T-cell (primary cell): ENCODE results near the gene PRKAG2. TPM values are rescaled to one million over a fixed set of nuclear protein-coding genes. Genes with fewer than 3 reads are reported as not detected.
A peak's percentile ranks its signal among the peaks of the same experiment; 100 is the strongest.

ENCODE experiments used
- ATAC-seq, 4 experiments: fragments of 200-7000 bp in 3 of 4; fragments of 150-1000 bp in 1 of 4; cut with Tn5 transposase; replicated peaks in 1 of 4; 1 replicate in 3 of 4; 2 replicates in 1 of 4; pipeline ENCODE4 v1.10.0; 2021; ENCODE audit warnings: moderate library complexity in 3 of 4, mild to moderate bottlenecking in 2 of 4, moderate number of reproducible peaks in 1 of 4
- CTCF ChIA-PET, 2 donors: fragments of 300-600 bp; sonication (Branson Sonifier 250); formaldehyde crosslinking; loops; one replicate each; lab custom pipeline; 2022; ENCODE audit warnings: antibody characterized with exemption in 2 of 2; lab: Charles Lee
- POLR2A ChIA-PET, 2 donors: fragments of 300-600 bp; sonication (Branson Sonifier 250); formaldehyde crosslinking; loops; one replicate each; lab custom pipeline; 2022; ENCODE audit warnings: antibody characterized with exemption in 2 of 2; lab: Charles Lee
- DNase-seq, 35 experiments: peaks; one replicate each; pipeline versions ENCODE4 v3.0.0 to v3.0.0-alpha.2; 2013 to 2023
- H3K27ac ChIP-seq: one replicate; pipeline ENCODE4 v1.5.1; 2013; ENCODE audit warnings: low read length
- H3K27me3 ChIP-seq, 2 experiments: replicated peaks in 1 of 2; 1 replicate in 1 of 2; 2 replicates in 1 of 2; pipeline versions ENCODE4 v1.6.1 to v1.7.0; 2013; ENCODE audit warnings: low read length in 1 of 2, mixed read lengths in 1 of 2; ENCODE audit not compliant: control insufficient read depth in 2 of 2, insufficient read depth in 2 of 2; ENCODE audit errors: extremely low read depth in 1 of 2
- H3K36me3 ChIP-seq, 2 donors: 1 replicate in 1 of 2; 2 replicates in 1 of 2; pipeline versions ENCODE4 v1.6.1 to v1.7.0; 2013; ENCODE audit warnings: low read length in 1 of 2; ENCODE audit not compliant: control insufficient read depth in 2 of 2, insufficient read depth in 1 of 2; ENCODE audit errors: extremely low read depth in 1 of 2
- H3K4me1 ChIP-seq, 2 experiments: 1 replicate in 1 of 2; 2 replicates in 1 of 2; pipeline versions ENCODE4 v1.6.1 to v1.7.0; 2013; ENCODE audit warnings: low read length in 2 of 2, mixed read lengths in 1 of 2; ENCODE audit not compliant: insufficient read depth in 2 of 2, control insufficient read depth in 1 of 2; ENCODE audit errors: extremely low read depth in 1 of 2
- H3K4me3 ChIP-seq, 2 donors: 1 replicate in 1 of 2; 2 replicates in 1 of 2; pipeline versions ENCODE4 v1.5.1 to v1.7.0; 2013; ENCODE audit warnings: mild to moderate bottlenecking in 2 of 2, low read length in 1 of 2, moderate library complexity in 1 of 2; ENCODE audit not compliant: control insufficient read depth in 1 of 2; ENCODE audit errors: extremely low read depth in 1 of 2
- H3K9me3 ChIP-seq: 2 replicates; pipeline ENCODE4 v1.7.0; 2013
- H3K27ac Mint-ChIP-seq, 2 donors: one replicate each; pipeline ENCODE4 v1.8.0; 2020 to 2021; ENCODE audit warnings: mild to moderate bottlenecking in 2 of 2, mixed read lengths in 2 of 2
- H3K27me3 Mint-ChIP-seq, 2 donors: one replicate each; pipeline ENCODE4 v1.8.0; 2021 to 2022; ENCODE audit warnings: mixed read lengths in 2 of 2
- H3K36me3 Mint-ChIP-seq: one replicate; pipeline ENCODE4 v1.8.0; 2021; ENCODE audit warnings: mixed read lengths
- H3K4me1 Mint-ChIP-seq, 3 donors: one replicate each; pipeline ENCODE4 v1.8.0; 2020 to 2022; ENCODE audit warnings: mixed read lengths in 3 of 3, mild to moderate bottlenecking in 1 of 3
- H3K4me3 Mint-ChIP-seq, 3 donors: one replicate each; pipeline ENCODE4 v1.8.0; 2020 to 2022; ENCODE audit warnings: mild to moderate bottlenecking in 3 of 3, mixed read lengths in 3 of 3, moderate library complexity in 3 of 3
- H3K9me3 Mint-ChIP-seq, 3 donors: one replicate each; pipeline ENCODE4 v1.8.0; 2020 to 2022; ENCODE audit warnings: mixed read lengths in 3 of 3
- WGBS: methylation state at CpG from one replicate; pipeline ENCODE4 v1.1.5; 2013; ENCODE audit warnings: missing lambda C conversion rate; ENCODE audit not compliant: insufficient coverage; 5-methylcytosine and 5-hydroxymethylcytosine counted together
- total RNA-seq, 35 experiments: library from RNA in 6 of 35; stranded (reverse) in 6 of 35; fragments of 120-200 nt in 1 of 35; gene quantifications; one replicate each; pipeline versions ENCODE4 v1.2.1 to v1.2.4 and lab custom pipeline; 2013 to 2026

Gene PRKAG2
- total RNA-seq, 5 donors from 2014 or later (not counting 1 experiment from before 2014, with no cell fraction given), result 43.0 to 59.9 (median 49.3) TPM

DNA sequence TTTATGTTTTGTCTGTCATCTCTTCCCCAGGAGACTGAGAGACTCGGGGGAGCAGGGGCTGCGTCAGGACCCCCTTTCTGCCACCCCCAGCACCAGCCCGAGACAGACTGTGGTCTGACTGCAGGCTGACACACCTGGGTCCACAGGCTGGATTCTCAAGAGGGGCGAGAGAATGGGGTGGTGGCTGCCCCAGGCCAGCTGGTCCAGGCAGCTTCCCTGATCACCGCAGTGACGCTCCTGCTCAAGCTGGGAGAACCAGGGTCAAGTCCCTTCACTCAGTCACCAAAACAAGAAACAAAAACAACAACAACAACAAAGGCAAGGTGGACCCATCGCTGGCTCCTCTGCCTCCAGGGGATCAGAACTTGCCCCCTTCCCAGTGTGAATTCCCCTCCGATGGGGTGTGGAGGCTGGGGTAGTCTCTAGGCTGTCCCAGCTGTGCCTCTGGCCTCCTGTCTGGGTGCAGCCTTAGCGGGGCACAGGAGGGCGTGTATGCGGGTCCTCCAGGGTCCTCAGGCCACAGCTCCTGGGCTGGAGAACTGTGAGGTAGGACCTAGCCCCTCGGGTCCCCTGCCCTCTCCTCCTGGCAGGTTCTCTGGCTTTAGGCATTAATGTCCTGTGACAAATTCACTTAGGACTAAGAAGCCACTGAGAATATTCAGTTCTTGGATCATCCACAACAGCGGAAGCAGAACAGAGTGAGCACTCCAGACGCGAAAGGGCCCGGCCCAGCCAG lies 40.6 kb downstream of the PRKAG2 start:
- Mint-ChIP-seq H3K36me3 (peaks cover 5% of the 10 kb centered on the region), H3K27me3 (no peaks in the 10 kb centered on the region), H3K4me3 (no peak overlapping the region), H3K9me3 (no peaks in the 10 kb centered on the region), H3K27ac (no peak overlapping the region), H3K4me1 (peaks cover 34 to 56% (median 51%) of the 10 kb centered on the region in 3 donors)
- ATAC-seq (no peak), DNase-seq (no peak)
- Histone ChIP-seq H3K4me1 (peaks cover 8 to 48% of the 10 kb centered on the region in 2 experiments), H3K27ac (no peak overlapping the region), H3K36me3 (peaks cover 0 to 4% of the 10 kb centered on the region in 2 donors), H3K9me3 (no peaks in the 10 kb centered on the region), H3K27me3 (no peaks in the 10 kb centered on the region), H3K4me3 (no peak overlapping the region)
- 87% methylated on average over 14 of the region's 16 CpGs for WGBS
- ChIA-PET CTCF (no interaction called here), POLR2A (no interaction called here)

DNA sequence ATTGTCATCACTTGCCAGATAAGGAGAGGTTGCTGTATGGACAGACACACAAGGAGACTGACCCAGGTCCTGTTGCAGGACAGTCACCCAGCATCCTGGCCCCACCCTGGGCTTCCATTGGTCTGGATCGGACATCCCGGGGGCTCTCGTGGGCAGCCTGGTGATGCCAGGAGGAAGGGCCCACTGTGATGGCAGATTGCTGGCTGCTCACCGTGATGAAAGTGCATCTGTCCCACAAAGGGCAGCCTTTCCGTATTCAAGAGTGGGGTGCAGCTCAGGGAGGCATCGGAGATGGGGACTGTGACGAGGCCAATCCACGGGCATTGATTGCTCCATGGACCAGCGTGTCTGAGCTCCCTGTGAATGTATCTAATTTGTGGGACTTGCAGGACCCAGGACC lies 41.3 kb downstream of the PRKAG2 start:
- no peaks in the 10 kb centered on the region for H3K9me3 ChIP-seq
- ChIA-PET CTCF (no interaction called here), POLR2A (no interaction called here)
- ATAC-seq (no peak), DNase-seq (no peak)
- H3K9me3 Mint-ChIP-seq, result no peaks in the 10 kb centered on the region
- H3K4me1 Mint-ChIP-seq, result peaks cover 34 to 56% (median 53%) of the 10 kb centered on the region in 3 donors
- peaks cover 5% of the 10 kb centered on the region for H3K36me3 Mint-ChIP-seq
- WGBS, result 96% methylated on average over 9 of the region's 9 CpGs
- H3K4me3 Mint-ChIP-seq, result no peak overlapping the region
- H3K27ac Mint-ChIP-seq, result no peak overlapping the region
- H3K27me3 ChIP-seq, result no peaks in the 10 kb centered on the region
- no peak overlapping the region for H3K4me3 ChIP-seq
- peaks cover 8 to 44% of the 10 kb centered on the region in 2 experiments for H3K4me1 ChIP-seq
- H3K27ac ChIP-seq, result no peak overlapping the region
- H3K36me3 ChIP-seq, result peaks cover 0 to 4% of the 10 kb centered on the region in 2 donors
- no peaks in the 10 kb centered on the region for H3K27me3 Mint-ChIP-seq

DNA sequence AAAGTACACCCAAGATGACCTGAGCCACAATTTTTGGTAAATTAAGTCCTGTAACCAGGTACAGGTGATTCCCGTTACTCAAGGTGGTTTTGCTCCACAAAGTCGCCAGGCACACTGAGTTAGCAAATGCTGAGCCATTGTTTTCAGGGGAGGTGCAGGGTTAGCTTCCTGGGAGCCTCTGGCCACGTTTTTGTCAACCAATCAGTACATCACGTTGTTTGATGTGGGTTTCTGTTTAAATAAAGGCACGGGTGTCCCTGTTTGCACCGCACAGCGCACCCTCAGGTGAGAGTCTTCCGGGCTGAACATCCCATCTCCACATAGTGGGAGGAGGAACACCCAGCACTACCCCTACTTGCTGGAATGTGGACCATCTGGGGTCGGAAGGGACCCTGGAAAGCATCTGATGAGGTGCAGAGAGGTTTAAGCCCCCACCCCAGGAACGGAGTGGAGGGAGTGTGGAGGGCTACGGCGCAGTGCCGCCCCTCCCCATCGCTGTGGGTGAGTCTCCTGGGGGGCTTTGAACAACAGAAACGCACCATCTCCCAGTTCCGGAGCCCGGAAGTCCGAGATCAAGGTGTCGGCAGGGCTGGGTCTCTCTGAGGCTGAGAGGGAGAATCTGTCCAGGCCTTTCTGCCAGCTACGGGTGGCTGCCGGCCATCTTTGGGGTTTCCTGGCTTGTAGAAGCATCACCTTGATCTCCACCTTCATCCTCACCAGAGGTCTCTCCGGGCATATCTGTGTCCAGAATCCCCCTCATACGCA lies 42.5 kb downstream of the PRKAG2 start:
- H3K27me3 Mint-ChIP-seq, result no peaks in the 10 kb centered on the region
- peaks cover 8% of the 10 kb centered on the region for H3K36me3 Mint-ChIP-seq
- H3K4me1 Mint-ChIP-seq, result peaks cover 26 to 46% (median 45%) of the 10 kb centered on the region in 3 donors
- Histone ChIP-seq H3K9me3 (no peaks in the 10 kb centered on the region), H3K4me1 (peaks cover 4 to 35% of the 10 kb centered on the region in 2 experiments), H3K27ac (no peak overlapping the region), H3K27me3 (no peaks in the 10 kb centered on the region), H3K4me3 (no peak overlapping the region), H3K36me3 (peaks cover 2 to 4% of the 10 kb centered on the region in 2 donors)
- ChIA-PET CTCF (interaction anchor here in 1 of 2 donors (0.5 kb wide), 1 partner anchor 330 kb away, joined by 3 read pairs; no protein-coding TSS in a partner anchor), POLR2A (no interaction called here)
- 82% methylated on average over 16 of the region's 23 CpGs for WGBS
- ATAC-seq, result peak in 2 of 4 experiments; percentile 33 to 48
- no peaks in the 10 kb centered on the region for H3K9me3 Mint-ChIP-seq
- no peak overlapping the region for H3K4me3 Mint-ChIP-seq
- peak overlapping the region; percentile 8 to 14 for H3K27ac Mint-ChIP-seq
- peak in 1 of 35 experiments; percentile 10 for DNase-seq

DNA sequence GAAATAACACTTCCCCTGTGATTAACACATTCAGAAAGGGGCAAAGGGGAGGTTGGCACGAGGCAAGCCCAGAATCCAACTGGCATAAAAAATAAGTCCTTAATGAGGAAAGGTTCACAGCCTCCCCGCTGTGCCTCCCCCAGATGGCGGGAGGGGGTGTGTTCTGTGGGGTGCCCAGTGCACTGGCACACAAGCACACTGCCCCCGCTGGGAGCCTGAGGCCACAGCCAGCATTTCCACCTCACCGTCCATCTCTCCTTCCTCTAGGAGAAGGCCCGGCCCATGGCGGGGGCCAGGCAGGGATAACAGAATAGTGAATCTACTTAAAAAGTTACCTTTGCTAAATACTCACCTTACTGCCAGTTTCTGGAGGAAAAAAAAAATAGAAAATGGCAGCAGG lies 43.2 kb downstream of the PRKAG2 start:
- DNase-seq, result no peak
- Histone ChIP-seq H3K27me3 (no peaks in the 10 kb centered on the region), H3K9me3 (no peaks in the 10 kb centered on the region), H3K27ac (no peak overlapping the region), H3K36me3 (peaks cover 2 to 4% of the 10 kb centered on the region in 2 donors), H3K4me3 (no peak overlapping the region), H3K4me1 (peaks cover 0 to 28% of the 10 kb centered on the region in 2 experiments)
- peaks cover 29 to 44% (median 44%) of the 10 kb centered on the region in 3 donors for H3K4me1 Mint-ChIP-seq
- ATAC-seq, result no peak
- peaks cover 12% of the 10 kb centered on the region for H3K36me3 Mint-ChIP-seq
- no peaks in the 10 kb centered on the region for H3K27me3 Mint-ChIP-seq
- no peak overlapping the region for H3K4me3 Mint-ChIP-seq
- WGBS, result no CpG with 5 or more reads among the region's 7 CpGs
- ChIA-PET POLR2A (no interaction called here), CTCF (interaction anchor here in 1 of 2 donors (0.5 kb wide), 1 partner anchor 329 kb away, joined by 3 read pairs; no protein-coding TSS in a partner anchor)
- H3K27ac Mint-ChIP-seq, result no peak overlapping the region
- H3K9me3 Mint-ChIP-seq, result no peaks in the 10 kb centered on the region

DNA sequence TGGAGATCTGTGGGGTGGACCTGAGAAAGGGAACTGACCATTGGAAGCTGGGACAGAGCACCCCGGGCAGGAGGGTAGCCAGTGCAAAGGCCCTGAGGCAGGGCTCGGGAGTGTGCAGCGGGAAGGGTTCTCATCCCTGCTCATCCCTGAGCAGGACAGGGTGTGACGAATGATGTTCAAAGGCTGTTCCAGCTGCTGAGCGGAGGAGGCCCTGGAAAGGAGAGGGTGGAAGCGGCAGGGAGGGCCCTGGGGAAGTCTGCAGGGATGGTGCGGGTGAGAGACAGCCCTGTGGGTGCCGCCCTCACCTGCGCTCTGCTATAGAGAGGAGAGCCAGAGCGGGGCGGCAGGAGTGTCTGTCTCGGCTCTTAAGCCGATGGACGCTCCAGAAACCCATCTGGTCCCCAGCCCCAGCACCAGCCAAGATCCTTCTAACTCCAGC lies 43.7 kb downstream of the PRKAG2 start:
- Mint-ChIP-seq H3K4me1 (peaks cover 31 to 42% (median 40%) of the 10 kb centered on the region in 3 donors), H3K4me3 (no peak overlapping the region), H3K27me3 (no peaks in the 10 kb centered on the region), H3K36me3 (peaks cover 12% of the 10 kb centered on the region), H3K27ac (no peak overlapping the region), H3K9me3 (no peaks in the 10 kb centered on the region)
- H3K4me3 ChIP-seq, result no peak overlapping the region
- peaks cover 2 to 4% of the 10 kb centered on the region in 2 donors for H3K36me3 ChIP-seq
- CTCF ChIA-PET, result no interaction called here
- no peak overlapping the region for H3K27ac ChIP-seq
- DNase-seq (no peak), ATAC-seq (no peak)
- H3K9me3 ChIP-seq, result no peaks in the 10 kb centered on the region
- WGBS, result 99% methylated on average over 8 of the region's 14 CpGs
- no peaks in the 10 kb centered on the region for H3K27me3 ChIP-seq
- peaks cover 0 to 23% of the 10 kb centered on the region in 2 experiments for H3K4me1 ChIP-seq
- POLR2A ChIA-PET, result no interaction called here

DNA sequence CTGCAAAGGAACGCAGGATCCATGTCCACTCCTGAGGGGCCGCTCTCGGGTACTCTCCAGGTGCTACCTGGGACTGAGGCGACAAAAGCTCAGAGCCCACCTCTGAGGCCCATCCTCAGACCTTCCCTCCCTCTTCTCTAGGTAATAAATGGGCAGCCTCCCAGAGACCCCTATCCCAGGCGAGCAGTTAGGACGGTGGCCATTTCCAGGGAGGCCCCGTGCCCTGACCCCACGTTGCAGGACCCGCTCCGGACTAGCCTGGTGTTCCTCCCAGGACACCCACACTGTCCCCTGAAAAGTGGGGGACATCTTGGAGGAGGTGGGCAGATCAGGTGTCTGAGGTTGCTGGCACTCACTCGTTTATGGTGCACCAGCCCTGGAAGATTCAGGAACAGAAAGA lies 44.3 kb downstream of the PRKAG2 start:
- no peak overlapping the region for H3K27ac ChIP-seq
- ChIA-PET POLR2A (no interaction called here), CTCF (interaction anchor here in 1 of 2 donors (0.6 kb wide), 1 partner anchor 32 kb away, joined by 3 read pairs; no protein-coding TSS in a partner anchor)

More for the DNA sequence above, 44.3 kb downstream of the PRKAG2 start:
- Histone ChIP-seq H3K36me3 (peaks cover 2 to 4% of the 10 kb centered on the region in 2 donors), H3K4me1 (peaks cover 0 to 20% of the 10 kb centered on the region in 2 experiments), H3K27me3 (peaks cover 0 to 3% of the 10 kb centered on the region in 2 experiments), H3K9me3 (no peaks in the 10 kb centered on the region), H3K4me3 (no peak overlapping the region)
- DNase-seq (no peak), ATAC-seq (no peak)
- no peaks in the 10 kb centered on the region for H3K27me3 Mint-ChIP-seq
- 90% methylated on average over 5 of the region's 11 CpGs for WGBS
- H3K4me1 Mint-ChIP-seq, result peaks cover 34 to 38% (median 37%) of the 10 kb centered on the region in 3 donors
- no peak overlapping the region for H3K27ac Mint-ChIP-seq
- H3K4me3 Mint-ChIP-seq, result no peak overlapping the region
- no peaks in the 10 kb centered on the region for H3K9me3 Mint-ChIP-seq
- H3K36me3 Mint-ChIP-seq, result peaks cover 12% of the 10 kb centered on the region
